CD4-positive, alpha-beta memory T cell (primary cell): ENCODE measurements around the gene PHAF1. TPM values are rescaled to one million over a fixed set of nuclear protein-coding genes. Genes with fewer than 3 reads are reported as not detected.

Source experiments
- CTCF ChIA-PET: fragments of 350-600 bp; sonication (Branson Sonifier 250); formaldehyde crosslinking; loops from one replicate; lab custom pipeline; 2021; ENCODE audit warnings: inconsistent platforms; ENCODE audit not compliant: partially characterized antibody; lab: Charles Lee
- POLR2A ChIA-PET: fragments of 350-600 bp; sonication (Branson Sonifier 250); formaldehyde crosslinking; loops from one replicate; lab custom pipeline; 2021; ENCODE audit not compliant: partially characterized antibody; lab: Charles Lee
- DNase-seq, 5 donors: peaks; one replicate each; pipeline versions ENCODE4 v3.0.0 to v3.0.0-alpha.2; 2020 to 2022; ENCODE audit warnings: mixed read lengths in 1 of 5
- H3K27ac ChIP-seq: one replicate; pipeline ENCODE4 v1.7.0; 2013; ENCODE audit warnings: low read depth, low read length
- H3K27me3 ChIP-seq: 2 replicates; pipeline ENCODE4 v1.7.0; 2013; ENCODE audit warnings: mild to moderate bottlenecking, low read length, moderate library complexity; ENCODE audit not compliant: insufficient read depth
- H3K36me3 ChIP-seq: 2 replicates; pipeline ENCODE4 v1.7.0; 2013; ENCODE audit warnings: mild to moderate bottlenecking, low read length, moderate library complexity; ENCODE audit not compliant: insufficient read depth
- H3K4me1 ChIP-seq: 2 replicates; pipeline ENCODE4 v1.7.0; 2013; ENCODE audit warnings: mild to moderate bottlenecking, low read length, moderate library complexity; ENCODE audit not compliant: insufficient read depth
- H3K4me3 ChIP-seq, 2 donors: one replicate each; pipeline ENCODE4 v1.7.0; 2013; ENCODE audit warnings: low read length in 2 of 2, mild to moderate bottlenecking in 1 of 2
- H3K9me3 ChIP-seq, 2 donors: one replicate each; pipeline ENCODE4 v1.7.0; 2013; ENCODE audit warnings: low read length in 2 of 2, control low read depth in 1 of 2; ENCODE audit not compliant: control insufficient read depth in 1 of 2
- H3K27ac Mint-ChIP-seq, 7 donors: one replicate each; pipeline ENCODE4 v1.8.0; 2020 to 2021; ENCODE audit warnings: mixed read lengths in 7 of 7, mild to moderate bottlenecking in 6 of 7, inconsistent platforms in 3 of 7, moderate library complexity in 3 of 7
- H3K27me3 Mint-ChIP-seq, 2 donors: one replicate each; pipeline ENCODE4 v1.8.0; 2020 to 2021; ENCODE audit warnings: mixed read lengths in 2 of 2
- H3K36me3 Mint-ChIP-seq, 2 donors: one replicate each; pipeline ENCODE4 v1.8.0; 2020 to 2021; ENCODE audit warnings: mixed read lengths in 2 of 2, inconsistent platforms in 1 of 2, mild to moderate bottlenecking in 1 of 2
- H3K4me1 Mint-ChIP-seq, 4 donors: one replicate each; pipeline ENCODE4 v1.8.0; 2020 to 2021; ENCODE audit warnings: mixed read lengths in 4 of 4, mild to moderate bottlenecking in 1 of 4
- H3K4me3 Mint-ChIP-seq, 8 donors: one replicate each; pipeline ENCODE4 v1.8.0; 2020 to 2021; ENCODE audit warnings: mixed read lengths in 8 of 8, mild to moderate bottlenecking in 7 of 8, moderate library complexity in 6 of 8, inconsistent platforms in 3 of 8
- H3K9me3 Mint-ChIP-seq, 8 donors: one replicate each; pipeline ENCODE4 v1.8.0; 2020 to 2021; ENCODE audit warnings: mixed read lengths in 8 of 8, mild to moderate bottlenecking in 5 of 8, inconsistent platforms in 3 of 8, moderate library complexity in 1 of 8
- intact Hi-C: fragments of 100-400 bp; cut with micrococcal nuclease; formaldehyde crosslinking; loops from one replicate; pipeline ENCODE4 v1.15.1; 2023
- polyA plus RNA-seq, 2 donors: library from polyadenylated mRNA; unstranded; fragments of 300-500 nt; fragmentation: Illumina TruSeq; gene quantifications; one replicate each; pipeline ENCODE4 v1.2.3, GENCODE V29; 2021
- total RNA-seq, 2 experiments: library from RNA; stranded (reverse); gene quantifications; one replicate each; pipeline ENCODE4 v1.2.3, GENCODE V29; 2021

The PHAF1 gene
- total and polyA plus RNA-seq, 4 experiments from 2014 or later = 7.5 to 22.7 (median 19.2) TPM

GRCh38 chr16:67142342-67142741 is 32.6 kb downstream of the PHAF1 start:
- no peak overlapping the region for H3K27ac ChIP-seq
- no peaks in the 10 kb centered on the region for H3K9me3 ChIP-seq
- Mint-ChIP-seq H3K9me3 (no peaks in the 10 kb centered on the region), H3K27me3 (no peaks in the 10 kb centered on the region), H3K36me3 (peaks cover 32 to 61% of the 10 kb centered on the region in 2 donors), H3K4me1 (peaks cover 0 to 1% (median 0%) of the 10 kb centered on the region in 4 donors), H3K27ac (no peak overlapping the region), H3K4me3 (no peak overlapping the region)
- intact Hi-C loops = no loop called here
- DNase-seq = no peak
- peaks cover 40% of the 10 kb centered on the region for H3K36me3 ChIP-seq
- ChIA-PET CTCF (interaction anchor here (0.7 to 1.5 kb wide), 3 partner anchors 10 to 125 kb away, joined by 3 to 6 read pairs (median 3); no protein-coding TSS in a partner anchor), POLR2A (interaction anchor here (1.6 kb wide), 1 partner anchor 13 kb away, joined by 4 read pairs; no protein-coding TSS in a partner anchor)
- H3K4me1 ChIP-seq = no peaks in the 10 kb centered on the region
- no peak overlapping the region for H3K4me3 ChIP-seq
- H3K27me3 ChIP-seq = no peaks in the 10 kb centered on the region

- Histone ChIP-seq H3K4me1 (no peaks in the 10 kb centered on the region), H3K4me3 (no peak overlapping the region), H3K36me3 (peaks cover 29% of the 10 kb centered on the region), H3K27me3 (no peaks in the 10 kb centered on the region), H3K9me3 (no peaks in the 10 kb centered on the region), H3K27ac (no peak overlapping the region)
- Mint-ChIP-seq H3K4me3 (no peak overlapping the region), H3K27me3 (no peaks in the 10 kb centered on the region), H3K9me3 (peaks cover 0 to 5% (median 0%) of the 10 kb centered on the region in 8 donors), H3K4me1 (peaks cover 2 to 12% (median 4%) of the 10 kb centered on the region in 4 donors), H3K27ac (peak overlapping the region in 3 of 7 donors; percentile 16 to 79 (median 53)), H3K36me3 (peaks cover 42 to 50% of the 10 kb centered on the region in 2 donors)
- intact Hi-C loops = no loop called here
- POLR2A ChIA-PET = interaction anchor here (1.0 to 1.7 kb wide), 2 partner anchors 9 to 15 kb away, joined by 3 to 4 read pairs; partner anchors contain the start of genes FBXL8 and TRADD
- no peak for DNase-seq
- CTCF ChIA-PET = interaction anchor here (0.8 kb wide), 1 partner anchor 10 kb away, joined by 3 read pairs; no protein-coding TSS in a partner anchor
Measured at GRCh38 chr16:67144943-67145342, 35.2 kb downstream of the PHAF1 start.

GRCh38 chr16:67145746-67146145 is 36.0 kb downstream of the PHAF1 start:
- peaks cover 21% of the 10 kb centered on the region for H3K36me3 ChIP-seq
- H3K27me3 ChIP-seq = no peaks in the 10 kb centered on the region
- Mint-ChIP-seq H3K36me3 (peaks cover 34 to 42% of the 10 kb centered on the region in 2 donors), H3K27ac (peak overlapping the region in 2 of 7 donors; percentile 22 to 77), H3K4me1 (peaks cover 2 to 12% (median 4%) of the 10 kb centered on the region in 4 donors), H3K27me3 (no peaks in the 10 kb centered on the region), H3K4me3 (no peak overlapping the region), H3K9me3 (peaks cover 0 to 5% (median 0%) of the 10 kb centered on the region in 8 donors)
- ChIA-PET CTCF (interaction anchor here (0.8 kb wide), 1 partner anchor 10 kb away, joined by 3 read pairs; no protein-coding TSS in a partner anchor), POLR2A (no interaction called here)
- no peak overlapping the region for H3K27ac ChIP-seq
- H3K4me3 ChIP-seq = no peak overlapping the region
- no peak for DNase-seq
- H3K4me1 ChIP-seq = peaks cover under 1% of the 10 kb centered on the region
- intact Hi-C loops = no loop called here
- H3K9me3 ChIP-seq = no peaks in the 10 kb centered on the region

GRCh38 chr16:67146523-67147357 is 37.0 kb downstream of the PHAF1 start:
- Histone ChIP-seq H3K36me3 (peaks cover 13% of the 10 kb centered on the region), H3K9me3 (no peaks in the 10 kb centered on the region), H3K27me3 (no peaks in the 10 kb centered on the region), H3K27ac (no peak overlapping the region), H3K4me3 (no peak overlapping the region), H3K4me1 (peaks cover 11% of the 10 kb centered on the region)
- peak overlapping the region in 2 of 7 donors; percentile 12 to 63 for H3K27ac Mint-ChIP-seq
- H3K9me3 Mint-ChIP-seq = peaks cover 0 to 5% (median 0%) of the 10 kb centered on the region in 8 donors
- POLR2A ChIA-PET = interaction anchor here (1.1 kb wide), 1 partner anchor 17 kb away, joined by 4 read pairs; no protein-coding TSS in a partner anchor
- no peak for DNase-seq
- CTCF ChIA-PET = no interaction called here
- H3K27me3 Mint-ChIP-seq = no peaks in the 10 kb centered on the region
- peaks cover 5 to 21% (median 11%) of the 10 kb centered on the region in 4 donors for H3K4me1 Mint-ChIP-seq
- no peak overlapping the region for H3K4me3 Mint-ChIP-seq
- intact Hi-C loops = no loop called here
- peaks cover 29 to 37% of the 10 kb centered on the region in 2 donors for H3K36me3 Mint-ChIP-seq

DNA sequence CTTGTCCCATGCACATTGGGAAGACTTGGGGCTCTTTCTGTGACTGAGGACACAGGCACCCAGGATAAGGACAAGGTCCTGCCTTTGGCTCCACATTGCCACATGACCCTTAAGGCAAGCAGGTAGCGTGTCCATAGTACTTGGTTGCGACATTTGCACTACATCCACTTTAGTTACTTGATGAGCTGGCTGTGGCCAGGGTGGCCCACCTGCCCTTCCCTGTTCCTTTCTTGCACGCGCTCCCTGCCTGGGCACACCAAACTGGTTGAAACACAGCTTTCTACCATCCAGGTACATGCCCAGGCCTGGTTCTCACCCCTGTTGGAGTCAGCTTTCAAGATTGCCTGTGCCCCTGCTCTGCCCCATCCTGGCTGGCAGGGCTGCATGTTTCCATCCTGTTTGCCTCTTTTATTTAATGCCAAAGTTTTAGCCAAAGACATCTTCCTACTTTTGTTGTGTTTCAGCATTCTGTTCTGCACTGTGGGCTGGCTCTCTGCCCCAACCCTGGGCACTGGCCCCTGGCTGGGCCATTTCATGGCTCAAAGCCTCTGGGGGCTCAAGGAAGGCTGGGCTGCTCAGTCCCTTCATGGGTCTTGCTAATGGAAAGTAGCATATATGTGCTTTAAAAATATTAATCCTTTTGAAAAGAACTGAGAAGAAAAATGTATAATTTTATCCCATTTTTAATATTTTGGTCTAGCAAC is 37.8 kb downstream of the PHAF1 start:
- no peaks in the 10 kb centered on the region for H3K9me3 ChIP-seq
- peaks cover 6 to 28% (median 14%) of the 10 kb centered on the region in 4 donors for H3K4me1 Mint-ChIP-seq
- peaks cover 0 to 5% (median 0%) of the 10 kb centered on the region in 8 donors for H3K9me3 Mint-ChIP-seq
- no peak overlapping the region for H3K4me3 ChIP-seq
- H3K4me3 Mint-ChIP-seq = no peak overlapping the region
- no peaks in the 10 kb centered on the region for H3K27me3 Mint-ChIP-seq
- H3K27ac ChIP-seq = no peak overlapping the region
- CTCF ChIA-PET = no interaction called here
- peaks cover 11% of the 10 kb centered on the region for H3K4me1 ChIP-seq
- POLR2A ChIA-PET = interaction anchor here (1.1 kb wide), 1 partner anchor 16 kb away, joined by 4 read pairs; no protein-coding TSS in a partner anchor
- peak overlapping the region in 3 of 7 donors; percentile 50 to 85 (median 75) for H3K27ac Mint-ChIP-seq
- intact Hi-C loops = no loop called here
- H3K27me3 ChIP-seq = no peaks in the 10 kb centered on the region
- H3K36me3 ChIP-seq = peaks cover 13% of the 10 kb centered on the region
- H3K36me3 Mint-ChIP-seq = peaks cover 25 to 37% of the 10 kb centered on the region in 2 donors
- DNase-seq = no peak

DNA sequence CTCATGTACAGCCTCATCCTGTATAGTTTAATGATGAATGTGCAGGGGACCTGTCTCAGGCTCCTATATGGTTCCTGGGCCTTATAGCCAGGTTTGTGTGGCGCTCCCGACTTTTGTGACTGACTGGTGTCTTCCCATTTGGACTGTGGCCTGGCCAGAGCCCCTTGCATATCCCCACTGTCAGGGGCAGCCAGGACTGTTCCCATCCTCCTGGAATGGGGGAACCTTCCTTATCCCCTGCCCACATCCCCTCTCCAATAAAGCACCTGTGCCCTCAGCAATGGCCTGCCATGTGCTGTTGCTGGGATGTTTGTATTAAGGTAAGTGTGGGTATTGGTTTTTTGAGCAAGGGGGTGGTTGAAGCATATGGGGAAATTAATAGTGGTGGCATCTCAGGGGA is 38.5 kb downstream of the PHAF1 start:
- peak overlapping the region in 3 of 7 donors; percentile 41 to 50 (median 46) for H3K27ac Mint-ChIP-seq
- no peaks in the 10 kb centered on the region for H3K27me3 Mint-ChIP-seq
- DNase-seq = no peak
- peaks cover 0 to 5% (median 0%) of the 10 kb centered on the region in 8 donors for H3K9me3 Mint-ChIP-seq
- H3K36me3 Mint-ChIP-seq = peaks cover 21 to 34% of the 10 kb centered on the region in 2 donors
- peak overlapping the region in 6 of 8 donors; percentile 12 to 62 (median 34) for H3K4me3 Mint-ChIP-seq
- Histone ChIP-seq H3K4me1 (peaks cover 16% of the 10 kb centered on the region), H3K4me3 (no peak overlapping the region), H3K27ac (no peak overlapping the region), H3K36me3 (peaks cover 13% of the 10 kb centered on the region), H3K9me3 (no peaks in the 10 kb centered on the region), H3K27me3 (no peaks in the 10 kb centered on the region)
- H3K4me1 Mint-ChIP-seq = peaks cover 12 to 34% (median 20%) of the 10 kb centered on the region in 4 donors
- ChIA-PET POLR2A (interaction anchor here (1.1 kb wide), 1 partner anchor 15 kb away, joined by 4 read pairs; no protein-coding TSS in a partner anchor), CTCF (interaction anchor here (1.7 to 13.4 kb wide), 2 partner anchors 37 to 132 kb away, joined by 5 to 187 read pairs; no protein-coding TSS in a partner anchor)
- intact Hi-C loops = no loop called here
